NCI-H748 treated with DMSO at 0.1 percent for 48 hours (cell line): ENCODE data around the gene CCDC47.

Source experiments
- DNase-seq: peaks from one replicate; lab custom pipeline; 2025; lab: John Stamatoyannopoulos, UW

CCDC47 gene

GRCh38 chr17:63783522-63783921, 10.1 kb upstream of the CCDC47 start:
- DNase-seq, result no peak

- DNase-seq, result no peak
These were observed 7.5 kb upstream of the CCDC47 start for GRCh38 chr17:63780928-63781327.

GRCh38 chr17:63780507-63780906, 7.1 kb upstream of the CCDC47 start:
- DNase-seq, result no peak

GRCh38 chr17:63775420-63775819, 2.0 kb upstream of the CCDC47 start:
- no peak for DNase-seq

GRCh38 chr17:63774969-63775265, 1.5 kb upstream of the CCDC47 start:
- DNase-seq, result no peak

- no peak for DNase-seq
These were observed 958 bp upstream of the CCDC47 start, which contains the start of gene DDX42 for GRCh38 chr17:63774141-63774968. TSS of gene DDX42 (plus strand) at chr17:63774170. CDS start at chr17:63787050, 12,880 bp downstream.

GRCh38 chr17:63772801-63773271, 561 bp downstream of the CCDC47 start:
- DNase-seq, result no peak

GRCh38 chr17:63768433-63768832, 5.0 kb downstream of the CCDC47 start:
- DNase-seq, result no peak

- no peak for DNase-seq
These were observed 6.6 kb downstream of the CCDC47 start for GRCh38 chr17:63766754-63767153.

- DNase-seq, result no peak
These were observed 8.7 kb downstream of the CCDC47 start for GRCh38 chr17:63764716-63765115.

GRCh38 chr17:63762161-63763078, 11.0 kb downstream of the CCDC47 start:
- DNase-seq, result no peak

GRCh38 chr17:63760771-63761539, 12.4 kb downstream of the CCDC47 start:
- no peak for DNase-seq

- DNase-seq, result no peak
These were observed 15.0 kb downstream of the CCDC47 start for GRCh38 chr17:63758428-63758827.

- DNase-seq, result no peak
These were observed 19.4 kb downstream of the CCDC47 start for GRCh38 chr17:63754046-63754445.

GRCh38 chr17:63753215-63753614, 20.2 kb downstream of the CCDC47 start:
- no peak for DNase-seq

GRCh38 chr17:63752707-63753106, 20.7 kb downstream of the CCDC47 start:
- no peak for DNase-seq

GRCh38 chr17:63751806-63752205, 21.6 kb downstream of the CCDC47 start:
- DNase-seq, result no peak

- peak; percentile 96 for DNase-seq
These were observed 31.8 kb downstream of the CCDC47 start, which contains the start of gene STRADA for GRCh38 chr17:63741408-63742173. TSS of gene STRADA (minus strand) at chr17:63741799. CDS start at chr17:63728369, 13,430 bp downstream.

GRCh38 chr17:63741143-63741407, 32.3 kb downstream of the CCDC47 start:
- DNase-seq, result no peak

GRCh38 chr17:63740464-63741142, 32.8 kb downstream of the CCDC47 start:
- DNase-seq, result no peak

- DNase-seq, result no peak
These were observed 37.7 kb downstream of the CCDC47 start for GRCh38 chr17:63735691-63736090.
